Upper lobe of left lung (tissue), 6 donors: ENCODE results near the gene MPZL1. TPM values are rescaled to one million over a fixed set of nuclear protein-coding genes. Genes with fewer than 3 reads are reported as not detected.

ENCODE experiments used
- ATAC-seq, 2 donors: fragments of 200-7000 bp; cut with Tn5 transposase; one replicate each; pipeline ENCODE4 v1.9.1; 2022; ENCODE audit warnings: mild to moderate bottlenecking in 2 of 2, moderate library complexity in 2 of 2; ENCODE audit not compliant: low FRiP score in 2 of 2
- DNase-seq, 2 donors: peaks; one replicate each; pipeline ENCODE4 v3.0.0-alpha.2; 2019 to 2020
- H3K27ac ChIP-seq, 4 donors: fragments of 200-600 bp; sonication (generic); one replicate each; pipeline ENCODE4 v1.5.1; 2016 to 2019
- H3K27me3 ChIP-seq, 4 donors: fragments of 200-600 bp; sonication (generic); one replicate each; pipeline ENCODE4 v1.5.1; 2017 to 2019
- H3K36me3 ChIP-seq, 4 donors: fragments of 200-600 bp; sonication (generic); one replicate each; pipeline ENCODE4 v1.5.1; 2016 to 2019
- H3K4me1 ChIP-seq, 4 donors: fragments of 200-600 bp; sonication (generic); one replicate each; pipeline ENCODE4 v1.5.1; 2018 to 2019
- H3K4me3 ChIP-seq, 4 donors: fragments of 200-600 bp; sonication (generic); one replicate each; pipeline ENCODE4 v1.5.1; 2017 to 2019; ENCODE audit warnings: mild to moderate bottlenecking in 2 of 4, moderate library complexity in 1 of 4
- H3K9me3 ChIP-seq, 4 donors: fragments of 200-600 bp; sonication (generic); one replicate each; pipeline ENCODE4 v1.5.1; 2018 to 2019
- CTCF ChIP-seq, 6 experiments: fragments of 450-650 bp in 4 of 6; fragments of 200-600 bp in 2 of 6; sonication (generic) in 2 of 6; IDR thresholded peaks; one replicate each; pipeline ENCODE4 v1.5.1; 2016 to 2019; ENCODE audit warnings: antibody characterized with exemption in 6 of 6
- EP300 ChIP-seq, 4 donors: sonication (generic); formaldehyde crosslinking; IDR thresholded peaks; one replicate each; pipeline ENCODE4 v1.5.1; 2017; ENCODE audit warnings: antibody characterized with exemption in 4 of 4, control low read depth in 2 of 4
- POLR2A ChIP-seq, 4 donors: fragments of 450-650 bp; IDR thresholded peaks; one replicate each; pipeline ENCODE4 v1.5.1; 2016 to 2017; ENCODE audit warnings: antibody characterized with exemption in 4 of 4, mild to moderate bottlenecking in 2 of 4
- POLR2AphosphoS5 ChIP-seq, 2 donors: sonication (generic); formaldehyde crosslinking; IDR thresholded peaks; one replicate each; pipeline ENCODE4 v1.5.1; 2017; ENCODE audit warnings: antibody characterized with exemption in 2 of 2
- WGBS, 2 donors: methylation state at CpG; one replicate each; pipeline ENCODE4 v1.1.5; 2017 to 2018; 5-methylcytosine and 5-hydroxymethylcytosine counted together
- total RNA-seq, 6 donors: library from RNA; depleted of rRNA in 4 of 6; stranded (reverse); fragments of >200 nt in 4 of 6; gene quantifications; one replicate each; pipeline versions ENCODE4 v1.1.0 to v1.2.1, GENCODE V29; 2016 to 2021
- donor health status: DM: no; HTN: no; CAD: no; lungs with moderate emphysema.
- donor health status: DM: no; HTN: yes; CAD: no; lungs with severe emphysema.

The MPZL1 gene
- total RNA-seq, 6 donors from 2014 or later = 28.3 to 80.6 (median 65.4) TPM

- DNase-seq (no peak), ATAC-seq (no peak)
- Histone ChIP-seq H3K27ac (no peak overlapping the region), H3K9me3 (no peaks in the 10 kb centered on the region), H3K27me3 (no peaks in the 10 kb centered on the region), H3K4me1 (no peaks in the 10 kb centered on the region), H3K4me3 (no peak overlapping the region), H3K36me3 (no peaks in the 10 kb centered on the region)
- TF ChIP-seq POLR2AphosphoS5 (IDR thresholded peaks at IDR 0.05) (no peak), EP300 (IDR thresholded peaks at IDR 0.05) (no peak), CTCF (IDR thresholded peaks at IDR 0.05) (no peak), POLR2A (IDR thresholded peaks at IDR 0.05) (no peak)
Observed at GRCh38 chr1:167833904-167834303, 112.1 kb downstream of the MPZL1 start.

DNA sequence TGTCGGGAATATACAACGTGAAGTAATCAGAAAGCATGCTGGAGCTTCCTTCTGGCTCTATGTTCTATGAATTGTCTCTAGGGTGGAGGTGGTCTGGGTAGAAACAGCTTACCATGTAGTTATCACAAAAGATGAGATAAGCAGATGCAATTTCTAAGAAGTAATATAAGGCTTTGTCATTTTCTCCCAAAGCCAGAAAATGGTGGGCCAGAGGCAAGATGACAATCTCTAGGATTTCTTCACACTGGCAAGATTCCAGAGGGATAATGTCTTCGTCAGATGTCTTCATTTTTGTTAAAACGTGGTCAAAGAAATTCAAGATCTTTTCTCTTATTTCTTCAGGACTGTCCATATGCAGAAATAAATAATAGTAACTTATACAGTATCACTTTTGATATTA, 114.4 kb downstream of the MPZL1 start:
- Histone ChIP-seq H3K36me3 (no peaks in the 10 kb centered on the region), H3K9me3 (no peaks in the 10 kb centered on the region), H3K4me3 (no peak overlapping the region), H3K27ac (no peak overlapping the region), H3K27me3 (no peaks in the 10 kb centered on the region), H3K4me1 (no peaks in the 10 kb centered on the region)
- no peak for DNase-seq
- ATAC-seq = no peak
- TF ChIP-seq POLR2AphosphoS5 (IDR thresholded peaks at IDR 0.05) (no peak), EP300 (IDR thresholded peaks at IDR 0.05) (no peak), CTCF (IDR thresholded peaks at IDR 0.05) (no peak), POLR2A (IDR thresholded peaks at IDR 0.05) (no peak)
- 62 to 93% methylated on average over 4 of the region's 4 CpGs for WGBS, 2 donors

GRCh38 chr1:167837326-167837725, 115.5 kb downstream of the MPZL1 start:
- Histone ChIP-seq H3K27ac (no peak overlapping the region), H3K9me3 (no peaks in the 10 kb centered on the region), H3K4me1 (no peaks in the 10 kb centered on the region), H3K4me3 (no peak overlapping the region), H3K27me3 (no peaks in the 10 kb centered on the region), H3K36me3 (no peaks in the 10 kb centered on the region)
- 46 to 63% methylated on average over 2 of the region's 2 CpGs for WGBS, 2 donors
- TF ChIP-seq EP300 (IDR thresholded peaks at IDR 0.05) = no peak
- TF ChIP-seq CTCF (IDR thresholded peaks at IDR 0.05) = no peak
- TF ChIP-seq POLR2A (IDR thresholded peaks at IDR 0.05) = no peak
- TF ChIP-seq POLR2AphosphoS5 (IDR thresholded peaks at IDR 0.05) = no peak
- ATAC-seq (no peak), DNase-seq (no peak)

GRCh38 chr1:167839009-167839408, 117.2 kb downstream of the MPZL1 start:
- Histone ChIP-seq H3K4me1 (no peaks in the 10 kb centered on the region), H3K4me3 (no peak overlapping the region), H3K36me3 (no peaks in the 10 kb centered on the region), H3K9me3 (no peaks in the 10 kb centered on the region), H3K27me3 (no peaks in the 10 kb centered on the region), H3K27ac (no peak overlapping the region)
- WGBS, 2 donors = 83 to 84% methylated on average over 2 of the region's 2 CpGs
- ATAC-seq = no peak
- no peak for TF ChIP-seq POLR2AphosphoS5 (IDR thresholded peaks at IDR 0.05)
- TF ChIP-seq EP300 (IDR thresholded peaks at IDR 0.05) = no peak
- TF ChIP-seq POLR2A (IDR thresholded peaks at IDR 0.05) = no peak
- TF ChIP-seq CTCF (IDR thresholded peaks at IDR 0.05) = no peak
- DNase-seq = no peak

Other genes starting within 250 kb of the MPZL1 start
- 10 to 100 TPM in 1 of 6 donors, 1 to 10 TPM in 5; 5.0 to 14.7 (median 8.7) TPM for gene CD247, start 203.5 kb upstream of the MPZL1 start, total RNA-seq
- 100 to 1,000 TPM; 114 to 235 (median 141) TPM for gene CREG1, start 168.2 kb upstream of the MPZL1 start, total RNA-seq
- gene RCSD1, start 91.8 kb upstream of the MPZL1 start, total RNA-seq = 10 to 100 TPM; 10.7 to 27.2 (median 18.1) TPM
- gene ADCY10, start 192.2 kb downstream of the MPZL1 start, total RNA-seq = under 1 TPM in 4 of 6 donors, not detected in 2; 0.11 to 0.49 (median 0.18) TPM
- gene DCAF6, start 214.7 kb downstream of the MPZL1 start, total RNA-seq = 100 to 1,000 TPM in 1 of 6 donors, 10 to 100 TPM in 5; 37.5 to 110 (median 55.5) TPM
- 10 to 100 TPM; 11.5 to 55.6 (median 26.7) TPM for gene MPC2, start 215.1 kb downstream of the MPZL1 start, total RNA-seq